HepG2 (cell line): ENCODE results near the gene ENDOG. TPM values are rescaled to one million over a fixed set of nuclear protein-coding genes. Genes with fewer than 3 reads are reported as not detected.

Source experiments
- GTF2F1 ChIP-seq: fragments of 150-350 bp; IDR thresholded peaks from 2 replicates; pipeline ENCODE4 v1.6.1; 2014; ENCODE audit warnings: low read length
- KAT8 ChIP-seq: IDR thresholded peaks from 2 replicates; pipeline ENCODE4 v1.6.1; 2016; ENCODE audit warnings: missing genetic modification reagents, missing compliant biosample characterization
- KDM2A ChIP-seq: sonication (generic); formaldehyde crosslinking; IDR thresholded peaks from 2 replicates; pipeline ENCODE4 v1.4.0; 2020; ENCODE audit warnings: low read depth, missing genetic modification reagents, borderline replicate concordance
- MEIS2 ChIP-seq: sonication (generic); formaldehyde crosslinking; IDR thresholded peaks from 2 replicates; pipeline ENCODE4 v1.9.0; 2021; ENCODE audit warnings: mild to moderate bottlenecking, missing genetic modification reagents
- NFRKB ChIP-seq: fragments of 450-650 bp; IDR thresholded peaks from 2 replicates; pipeline ENCODE4 v1.6.1; 2017
- SATB2 ChIP-seq: sonication (generic); formaldehyde crosslinking; IDR thresholded peaks from 2 replicates; pipeline ENCODE4 v1.5.0; 2020; ENCODE audit warnings: missing genetic modification reagents
- TBX3 ChIP-seq: fragments of 450-650 bp; IDR thresholded peaks from 2 replicates; pipeline ENCODE4 v1.6.1; 2017; ENCODE audit warnings: antibody characterized with exemption, mild to moderate bottlenecking, inconsistent platforms, borderline replicate concordance
- ZBTB42 ChIP-seq: sonication (generic); formaldehyde crosslinking; IDR thresholded peaks from 2 replicates; pipeline ENCODE4 v1.5.0; 2020; ENCODE audit warnings: mild to moderate bottlenecking, missing genetic modification reagents
- ZNF121 ChIP-seq: sonication (generic); formaldehyde crosslinking; IDR thresholded peaks from 2 replicates; pipeline ENCODE4 v1.5.0; 2020; ENCODE audit warnings: mild to moderate bottlenecking, missing genetic modification reagents
- ZNF230 ChIP-seq: sonication (generic); formaldehyde crosslinking; IDR thresholded peaks from 2 replicates; pipeline ENCODE4 v1.4.0; 2020; ENCODE audit warnings: mild to moderate bottlenecking, missing genetic modification reagents
- ZNF30 ChIP-seq: sonication (generic); formaldehyde crosslinking; IDR thresholded peaks from 2 replicates; pipeline ENCODE4 v1.5.0; 2020; ENCODE audit warnings: mild to moderate bottlenecking, missing genetic modification reagents
- polyA plus RNA-seq, 8 experiments: library from polyadenylated mRNA; depleted of rRNA in 3 of 8; stranded (reverse) in 7 of 8; unstranded in 1 of 8; fragments of >200 nt; fragmentation: Illumina TruSeq in 4 of 8; extraction: Trizol in 4 of 8; gene quantifications; 2 replicates each; pipeline versions ENCODE4 v1.2.1 to v1.2.3, GENCODE V29; 2011 to 2016; ENCODE audit warnings: low read depth in 4 of 8, missing spikeins in 1 of 8, mixed read lengths in 1 of 8; ENCODE audit not compliant: insufficient read depth in 1 of 8
- total RNA-seq, 5 experiments: library from RNA; depleted of rRNA; stranded (reverse); fragments of >200 nt; fragmentation: Illumina TruSeq; extraction: Trizol; gene quantifications; 2 replicates each; pipeline ENCODE4 v1.2.3, GENCODE V29; 2016; ENCODE audit warnings: low read depth in 1 of 5
- TF ChIP-seq, protein P1 (sequence below): sonication (generic); formaldehyde crosslinking; conservative IDR thresholded peaks from 2 replicates; pipeline ENCODE4 v1.4.0; 2020; ENCODE audit warnings: missing genetic modification reagents
- TF ChIP-seq, protein P2 (sequence below): sonication (generic); formaldehyde crosslinking; IDR thresholded peaks from 2 replicates; pipeline ENCODE4 v1.5.0; 2020; ENCODE audit warnings: missing genetic modification reagents
- TF ChIP-seq, protein P3 (sequence below): sonication (generic); formaldehyde crosslinking; IDR thresholded peaks from 2 replicates; pipeline ENCODE4 v1.4.0; 2020; ENCODE audit warnings: missing genetic modification reagents, low read depth, mild to moderate bottlenecking, borderline replicate concordance
- TF ChIP-seq, protein P4 (sequence below): IDR thresholded peaks from 2 replicates; pipeline ENCODE4 v1.4.0; 2020; ENCODE audit warnings: mild to moderate bottlenecking, missing genetic modification reagents
- TF ChIP-seq, protein P5 (sequence below): sonication (generic); formaldehyde crosslinking; IDR thresholded peaks from 2 replicates; pipeline ENCODE4 v1.5.0; 2020; ENCODE audit warnings: mild to moderate bottlenecking, missing genetic modification reagents

The ENDOG gene
- total and polyA plus RNA-seq, 2 of the 13 experiments (the other 11 are each of a cell fraction or from before 2014, with no cell fraction given): 26.3 to 28.8 TPM

DNA sequence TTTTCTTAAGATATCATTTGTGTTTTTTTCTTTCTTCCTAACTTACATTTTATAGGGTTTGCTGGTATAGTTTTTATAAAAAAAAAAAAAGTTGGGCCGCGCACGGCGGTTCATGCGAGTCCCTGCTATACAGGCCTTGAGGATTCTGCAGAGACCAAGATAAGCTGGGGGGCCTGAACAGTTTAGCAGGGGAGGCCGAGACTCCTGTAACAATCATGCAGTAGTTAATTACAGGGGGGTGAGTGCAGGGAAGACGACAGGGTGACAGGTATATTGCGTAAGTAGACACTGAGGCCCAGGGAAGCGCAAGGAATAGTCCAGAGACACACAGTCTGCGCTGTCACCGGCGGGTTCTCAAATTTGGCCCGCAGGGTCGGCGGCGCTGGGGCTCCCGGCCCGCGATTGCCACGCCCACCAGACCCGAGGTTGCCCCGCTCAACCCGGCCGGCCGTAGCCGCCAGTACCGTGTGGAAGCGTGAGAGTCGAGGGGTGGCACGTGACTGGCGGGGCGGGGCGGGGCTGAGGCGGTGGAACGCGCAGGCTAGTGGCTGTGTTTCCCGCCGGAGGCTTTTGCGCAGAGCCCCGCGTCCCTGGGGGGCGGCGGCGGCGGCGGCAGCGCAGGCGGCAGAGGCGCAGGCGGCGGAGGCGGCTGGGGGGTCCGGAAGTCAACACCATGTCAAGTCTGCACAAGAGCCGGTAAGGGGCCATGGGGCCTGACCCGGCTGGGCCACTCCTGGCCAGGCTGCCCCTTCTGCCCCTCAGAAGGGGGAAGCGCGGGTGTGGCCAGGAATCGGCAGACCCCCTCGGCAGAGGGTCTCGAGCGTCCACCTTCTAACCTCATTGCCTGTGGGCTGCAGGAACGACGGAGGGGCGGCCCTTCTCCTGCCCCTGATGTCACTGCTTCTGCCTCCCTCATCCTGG, 31.4 kb upstream of the ENDOG start, which contains the start of gene TBC1D13 (continued):
- TF ChIP-seq, protein P1, sequence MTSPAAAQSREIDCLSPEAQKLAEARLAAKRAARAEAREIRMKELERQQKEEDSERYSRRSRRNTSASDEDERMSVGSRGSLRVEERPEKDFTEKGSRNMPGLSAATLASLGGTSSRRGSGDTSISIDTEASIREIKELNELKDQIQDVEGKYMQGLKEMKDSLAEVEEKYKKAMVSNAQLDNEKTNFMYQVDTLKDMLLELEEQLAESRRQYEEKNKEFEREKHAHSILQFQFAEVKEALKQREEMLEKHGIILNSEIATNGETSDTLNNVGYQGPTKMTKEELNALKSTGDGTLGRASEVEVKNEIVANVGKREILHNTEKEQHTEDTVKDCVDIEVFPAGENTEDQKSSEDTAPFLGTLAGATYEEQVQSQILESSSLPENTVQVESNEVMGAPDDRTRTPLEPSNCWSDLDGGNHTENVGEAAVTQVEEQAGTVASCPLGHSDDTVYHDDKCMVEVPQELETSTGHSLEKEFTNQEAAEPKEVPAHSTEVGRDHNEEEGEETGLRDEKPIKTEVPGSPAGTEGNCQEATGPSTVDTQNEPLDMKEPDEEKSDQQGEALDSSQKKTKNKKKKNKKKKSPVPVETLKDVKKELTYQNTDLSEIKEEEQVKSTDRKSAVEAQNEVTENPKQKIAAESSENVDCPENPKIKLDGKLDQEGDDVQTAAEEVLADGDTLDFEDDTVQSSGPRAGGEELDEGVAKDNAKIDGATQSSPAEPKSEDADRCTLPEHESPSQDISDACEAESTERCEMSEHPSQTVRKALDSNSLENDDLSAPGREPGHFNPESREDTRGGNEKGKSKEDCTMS: no peak
- TF ChIP-seq, protein P2, sequence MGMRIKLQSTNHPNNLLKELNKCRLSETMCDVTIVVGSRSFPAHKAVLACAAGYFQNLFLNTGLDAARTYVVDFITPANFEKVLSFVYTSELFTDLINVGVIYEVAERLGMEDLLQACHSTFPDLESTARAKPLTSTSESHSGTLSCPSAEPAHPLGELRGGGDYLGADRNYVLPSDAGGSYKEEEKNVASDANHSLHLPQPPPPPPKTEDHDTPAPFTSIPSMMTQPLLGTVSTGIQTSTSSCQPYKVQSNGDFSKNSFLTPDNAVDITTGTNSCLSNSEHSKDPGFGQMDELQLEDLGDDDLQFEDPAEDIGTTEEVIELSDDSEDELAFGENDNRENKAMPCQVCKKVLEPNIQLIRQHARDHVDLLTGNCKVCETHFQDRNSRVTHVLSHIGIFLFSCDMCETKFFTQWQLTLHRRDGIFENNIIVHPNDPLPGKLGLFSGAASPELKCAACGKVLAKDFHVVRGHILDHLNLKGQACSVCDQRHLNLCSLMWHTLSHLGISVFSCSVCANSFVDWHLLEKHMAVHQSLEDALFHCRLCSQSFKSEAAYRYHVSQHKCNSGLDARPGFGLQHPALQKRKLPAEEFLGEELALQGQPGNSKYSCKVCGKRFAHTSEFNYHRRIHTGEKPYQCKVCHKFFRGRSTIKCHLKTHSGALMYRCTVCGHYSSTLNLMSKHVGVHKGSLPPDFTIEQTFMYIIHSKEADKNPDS (CRISPR knock-in tag): peak; percentile 57; the same call in 1 of the 2 replicates
- no peak for TF ChIP-seq TBX3
- peak; percentile 94 for TF ChIP-seq KAT8 (CRISPR knock-in tag)
- TF ChIP-seq, protein P3, sequence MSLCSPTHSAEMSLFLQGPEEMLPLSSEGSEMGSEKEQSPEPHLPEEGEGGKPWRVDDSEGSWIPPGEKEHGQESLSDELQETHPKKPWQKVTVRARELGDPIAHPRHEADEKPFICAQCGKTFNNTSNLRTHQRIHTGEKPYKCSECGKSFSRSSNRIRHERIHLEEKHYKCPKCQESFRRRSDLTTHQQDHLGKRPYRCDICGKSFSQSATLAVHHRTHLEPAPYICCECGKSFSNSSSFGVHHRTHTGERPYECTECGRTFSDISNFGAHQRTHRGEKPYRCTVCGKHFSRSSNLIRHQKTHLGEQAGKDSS (CRISPR knock-in tag): peak; percentile 67; the same call in 1 of the 2 replicates
- no peak; the same call in 1 of the 2 replicates for TF ChIP-seq SATB2 (CRISPR knock-in tag)
- TF ChIP-seq NFRKB: no peak
- TF ChIP-seq ZNF121 (CRISPR knock-in tag): peak; percentile 81; the same call in 1 of the 2 replicates
- TF ChIP-seq GTF2F1: no peak
- peak; percentile 84; the same call in 1 of the 2 replicates for TF ChIP-seq MEIS2 (CRISPR knock-in tag)
- TF ChIP-seq, protein P4, sequence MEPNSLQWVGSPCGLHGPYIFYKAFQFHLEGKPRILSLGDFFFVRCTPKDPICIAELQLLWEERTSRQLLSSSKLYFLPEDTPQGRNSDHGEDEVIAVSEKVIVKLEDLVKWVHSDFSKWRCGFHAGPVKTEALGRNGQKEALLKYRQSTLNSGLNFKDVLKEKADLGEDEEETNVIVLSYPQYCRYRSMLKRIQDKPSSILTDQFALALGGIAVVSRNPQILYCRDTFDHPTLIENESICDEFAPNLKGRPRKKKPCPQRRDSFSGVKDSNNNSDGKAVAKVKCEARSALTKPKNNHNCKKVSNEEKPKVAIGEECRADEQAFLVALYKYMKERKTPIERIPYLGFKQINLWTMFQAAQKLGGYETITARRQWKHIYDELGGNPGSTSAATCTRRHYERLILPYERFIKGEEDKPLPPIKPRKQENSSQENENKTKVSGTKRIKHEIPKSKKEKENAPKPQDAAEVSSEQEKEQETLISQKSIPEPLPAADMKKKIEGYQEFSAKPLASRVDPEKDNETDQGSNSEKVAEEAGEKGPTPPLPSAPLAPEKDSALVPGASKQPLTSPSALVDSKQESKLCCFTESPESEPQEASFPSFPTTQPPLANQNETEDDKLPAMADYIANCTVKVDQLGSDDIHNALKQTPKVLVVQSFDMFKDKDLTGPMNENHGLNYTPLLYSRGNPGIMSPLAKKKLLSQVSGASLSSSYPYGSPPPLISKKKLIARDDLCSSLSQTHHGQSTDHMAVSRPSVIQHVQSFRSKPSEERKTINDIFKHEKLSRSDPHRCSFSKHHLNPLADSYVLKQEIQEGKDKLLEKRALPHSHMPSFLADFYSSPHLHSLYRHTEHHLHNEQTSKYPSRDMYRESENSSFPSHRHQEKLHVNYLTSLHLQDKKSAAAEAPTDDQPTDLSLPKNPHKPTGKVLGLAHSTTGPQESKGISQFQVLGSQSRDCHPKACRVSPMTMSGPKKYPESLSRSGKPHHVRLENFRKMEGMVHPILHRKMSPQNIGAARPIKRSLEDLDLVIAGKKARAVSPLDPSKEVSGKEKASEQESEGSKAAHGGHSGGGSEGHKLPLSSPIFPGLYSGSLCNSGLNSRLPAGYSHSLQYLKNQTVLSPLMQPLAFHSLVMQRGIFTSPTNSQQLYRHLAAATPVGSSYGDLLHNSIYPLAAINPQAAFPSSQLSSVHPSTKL (CRISPR knock-in tag): peak; percentile 82
- peak; percentile 92 for TF ChIP-seq KDM2A
- peak; percentile 90; the same call in 1 of the 2 replicates for TF ChIP-seq ZNF230 (CRISPR knock-in tag)
- TF ChIP-seq, protein P5, sequence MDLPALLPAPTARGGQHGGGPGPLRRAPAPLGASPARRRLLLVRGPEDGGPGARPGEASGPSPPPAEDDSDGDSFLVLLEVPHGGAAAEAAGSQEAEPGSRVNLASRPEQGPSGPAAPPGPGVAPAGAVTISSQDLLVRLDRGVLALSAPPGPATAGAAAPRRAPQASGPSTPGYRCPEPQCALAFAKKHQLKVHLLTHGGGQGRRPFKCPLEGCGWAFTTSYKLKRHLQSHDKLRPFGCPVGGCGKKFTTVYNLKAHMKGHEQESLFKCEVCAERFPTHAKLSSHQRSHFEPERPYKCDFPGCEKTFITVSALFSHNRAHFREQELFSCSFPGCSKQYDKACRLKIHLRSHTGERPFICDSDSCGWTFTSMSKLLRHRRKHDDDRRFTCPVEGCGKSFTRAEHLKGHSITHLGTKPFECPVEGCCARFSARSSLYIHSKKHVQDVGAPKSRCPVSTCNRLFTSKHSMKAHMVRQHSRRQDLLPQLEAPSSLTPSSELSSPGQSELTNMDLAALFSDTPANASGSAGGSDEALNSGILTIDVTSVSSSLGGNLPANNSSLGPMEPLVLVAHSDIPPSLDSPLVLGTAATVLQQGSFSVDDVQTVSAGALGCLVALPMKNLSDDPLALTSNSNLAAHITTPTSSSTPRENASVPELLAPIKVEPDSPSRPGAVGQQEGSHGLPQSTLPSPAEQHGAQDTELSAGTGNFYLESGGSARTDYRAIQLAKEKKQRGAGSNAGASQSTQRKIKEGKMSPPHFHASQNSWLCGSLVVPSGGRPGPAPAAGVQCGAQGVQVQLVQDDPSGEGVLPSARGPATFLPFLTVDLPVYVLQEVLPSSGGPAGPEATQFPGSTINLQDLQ (CRISPR knock-in tag): 0 out of 2 replicates have a peak, but pooled peaks have one; percentile 63
- peak; percentile 79; the same call in 1 of the 2 replicates for TF ChIP-seq ZNF30 (CRISPR knock-in tag)
- TF ChIP-seq ZBTB42 (CRISPR knock-in tag): peak; percentile 72; the same call in 1 of the 2 replicates
